ENCODE measurements around the gene ATE1.

Gene ATE1

DNA sequence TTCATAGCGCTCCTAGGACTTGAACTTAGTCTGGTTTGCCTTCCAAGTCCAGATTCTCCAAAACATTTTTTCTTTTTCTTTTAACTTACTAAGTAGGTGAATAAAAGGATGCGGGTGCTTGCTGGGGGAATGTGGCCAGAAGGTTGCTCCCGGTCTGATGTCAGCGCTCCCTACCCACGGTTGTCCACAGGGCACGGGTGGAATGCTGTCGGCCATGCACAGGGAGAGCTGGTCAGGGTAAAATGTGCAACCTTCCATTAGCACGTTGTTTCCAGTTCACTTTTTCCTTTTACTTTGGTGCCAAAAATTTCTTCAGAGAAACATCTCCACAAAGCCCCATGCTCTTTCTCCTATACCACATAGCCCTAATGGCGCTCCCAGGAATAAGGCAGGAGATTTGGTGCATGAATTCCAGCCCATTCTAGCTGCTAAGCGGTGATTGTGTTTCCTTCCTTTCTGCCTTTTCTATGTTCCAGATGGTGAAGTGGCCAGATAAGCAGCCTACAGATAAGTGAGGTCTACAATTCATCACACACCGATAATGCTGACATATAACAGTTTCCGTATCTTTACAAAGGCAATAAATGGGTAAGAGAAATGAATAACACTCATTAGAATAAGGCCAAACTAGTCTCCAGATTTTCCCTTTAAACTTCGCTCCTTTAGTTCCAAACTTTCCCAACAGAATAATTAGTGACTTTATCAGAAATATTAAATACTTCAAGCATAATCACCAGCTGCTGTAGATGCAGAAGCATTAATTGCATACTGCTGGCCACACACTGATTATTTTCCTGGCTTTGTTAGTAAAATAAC lies 191.3 kb downstream of the ATE1 start:
- Histone ChIP-seq H3K4me1 (ENCODE audit: control insufficient read depth, insufficient read depth, low read length) (peaks cover 13% of the 10 kb centered on the region), H3K36me3 (ENCODE audit: control insufficient read depth, insufficient read depth, low read length) (no peaks in the 10 kb centered on the region), H3K9ac (ENCODE audit: low read length) (no peak overlapping the region), H3K9me3 (ENCODE audit: control insufficient read depth, low read length) (no peaks in the 10 kb centered on the region), H3K4me3 (ENCODE audit: low read length) (no peak overlapping the region), H3K27me3 (ENCODE audit: control insufficient read depth, insufficient read depth, low read length) (peaks cover 7% of the 10 kb centered on the region)

DNA sequence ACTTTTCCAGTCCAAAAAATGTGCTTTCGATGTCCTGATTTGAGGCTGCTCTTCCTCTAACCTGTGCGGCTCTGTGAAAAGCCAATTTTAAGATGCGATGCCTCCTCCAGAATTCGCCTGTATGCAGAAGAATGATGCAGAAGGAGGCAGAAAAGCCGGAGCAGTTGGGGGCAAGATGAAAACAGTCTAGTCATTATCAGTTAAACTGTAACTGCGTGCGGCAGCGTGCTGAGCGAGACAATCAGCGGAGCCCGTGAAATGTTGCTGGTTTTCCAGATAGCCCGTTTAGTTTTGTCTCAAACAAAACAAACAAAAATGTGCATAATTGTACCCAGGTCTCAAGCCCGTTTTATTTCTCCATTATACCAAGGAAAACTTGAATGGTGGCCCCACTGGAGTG lies 192.6 kb downstream of the ATE1 start:
- H3K4me3 ChIP-seq (ENCODE audit: low read length), result no peak overlapping the region
- H3K9me3 ChIP-seq (ENCODE audit: control insufficient read depth, low read length), result no peaks in the 10 kb centered on the region
- H3K36me3 ChIP-seq (ENCODE audit: control insufficient read depth, insufficient read depth, low read length), result no peaks in the 10 kb centered on the region
- H3K4me1 ChIP-seq (ENCODE audit: control insufficient read depth, insufficient read depth, low read length), result peaks cover 13% of the 10 kb centered on the region
- no peak overlapping the region for H3K9ac ChIP-seq (ENCODE audit: low read length)
- H3K27me3 ChIP-seq (ENCODE audit: control insufficient read depth, insufficient read depth, low read length), result peaks cover 7% of the 10 kb centered on the region

- Histone ChIP-seq H3K9ac (ENCODE audit: low read length) (no peak overlapping the region), H3K36me3 (ENCODE audit: control insufficient read depth, insufficient read depth, low read length) (no peaks in the 10 kb centered on the region), H3K9me3 (ENCODE audit: control insufficient read depth, low read length) (no peaks in the 10 kb centered on the region), H3K4me3 (ENCODE audit: low read length) (no peak overlapping the region), H3K27me3 (ENCODE audit: control insufficient read depth, insufficient read depth, low read length) (peaks cover 7% of the 10 kb centered on the region), H3K4me1 (ENCODE audit: control insufficient read depth, insufficient read depth, low read length) (peaks cover 13% of the 10 kb centered on the region)
Measured at GRCh38 chr10:121734589-121735045, 193.2 kb downstream of the ATE1 start.

GRCh38 chr10:121732656-121733445 lies 195.0 kb downstream of the ATE1 start:
- no peak overlapping the region for H3K4me3 ChIP-seq (ENCODE audit: low read length)
- peaks cover 7% of the 10 kb centered on the region for H3K27me3 ChIP-seq (ENCODE audit: control insufficient read depth, insufficient read depth, low read length)
- H3K9me3 ChIP-seq (ENCODE audit: control insufficient read depth, low read length), result no peaks in the 10 kb centered on the region
- peaks cover 13% of the 10 kb centered on the region for H3K4me1 ChIP-seq (ENCODE audit: control insufficient read depth, insufficient read depth, low read length)
- H3K36me3 ChIP-seq (ENCODE audit: control insufficient read depth, insufficient read depth, low read length), result no peaks in the 10 kb centered on the region
- no peak overlapping the region for H3K9ac ChIP-seq (ENCODE audit: low read length)

GRCh38 chr10:121732172-121732571 lies 195.7 kb downstream of the ATE1 start:
- Histone ChIP-seq H3K9me3 (ENCODE audit: control insufficient read depth, low read length) (no peaks in the 10 kb centered on the region), H3K36me3 (ENCODE audit: control insufficient read depth, insufficient read depth, low read length) (no peaks in the 10 kb centered on the region), H3K9ac (ENCODE audit: low read length) (no peak overlapping the region), H3K27me3 (ENCODE audit: control insufficient read depth, insufficient read depth, low read length) (peaks cover 7% of the 10 kb centered on the region), H3K4me1 (ENCODE audit: control insufficient read depth, insufficient read depth, low read length) (peaks cover 13% of the 10 kb centered on the region), H3K4me3 (ENCODE audit: low read length) (no peak overlapping the region)

DNA sequence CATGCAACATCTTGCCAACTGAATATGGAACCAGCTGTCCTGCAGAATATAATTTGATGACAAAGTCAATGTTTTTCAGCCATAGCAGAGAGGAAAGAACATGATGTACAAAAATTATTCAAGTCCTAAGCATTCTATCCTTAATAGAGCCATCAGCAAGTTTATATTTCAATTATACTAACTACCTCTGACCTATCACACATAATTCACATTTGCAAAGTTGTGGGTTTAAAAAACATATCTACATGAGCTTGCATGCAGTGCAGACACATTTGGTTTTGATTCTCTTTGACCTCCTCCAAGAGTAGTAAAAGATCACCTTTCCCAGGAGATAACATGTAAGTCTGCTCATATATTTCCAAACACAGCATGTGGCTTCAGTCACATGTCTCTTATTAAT lies 203.5 kb downstream of the ATE1 start:
- Histone ChIP-seq H3K4me3 (ENCODE audit: low read length) (no peak overlapping the region), H3K27me3 (ENCODE audit: control insufficient read depth, insufficient read depth, low read length) (no peaks in the 10 kb centered on the region), H3K4me1 (ENCODE audit: control insufficient read depth, insufficient read depth, low read length) (no peaks in the 10 kb centered on the region), H3K9me3 (ENCODE audit: control insufficient read depth, low read length) (no peaks in the 10 kb centered on the region), H3K36me3 (ENCODE audit: control insufficient read depth, insufficient read depth, low read length) (no peaks in the 10 kb centered on the region), H3K9ac (ENCODE audit: low read length) (no peak overlapping the region)

GRCh38 chr10:121722665-121723064 lies 205.2 kb downstream of the ATE1 start:
- no peak overlapping the region for H3K4me3 ChIP-seq (ENCODE audit: low read length)
- no peaks in the 10 kb centered on the region for H3K27me3 ChIP-seq (ENCODE audit: control insufficient read depth, insufficient read depth, low read length)
- H3K9me3 ChIP-seq (ENCODE audit: control insufficient read depth, low read length), result no peaks in the 10 kb centered on the region
- H3K9ac ChIP-seq (ENCODE audit: low read length), result no peak overlapping the region
- no peaks in the 10 kb centered on the region for H3K36me3 ChIP-seq (ENCODE audit: control insufficient read depth, insufficient read depth, low read length)
- H3K4me1 ChIP-seq (ENCODE audit: control insufficient read depth, insufficient read depth, low read length), result no peaks in the 10 kb centered on the region

DNA sequence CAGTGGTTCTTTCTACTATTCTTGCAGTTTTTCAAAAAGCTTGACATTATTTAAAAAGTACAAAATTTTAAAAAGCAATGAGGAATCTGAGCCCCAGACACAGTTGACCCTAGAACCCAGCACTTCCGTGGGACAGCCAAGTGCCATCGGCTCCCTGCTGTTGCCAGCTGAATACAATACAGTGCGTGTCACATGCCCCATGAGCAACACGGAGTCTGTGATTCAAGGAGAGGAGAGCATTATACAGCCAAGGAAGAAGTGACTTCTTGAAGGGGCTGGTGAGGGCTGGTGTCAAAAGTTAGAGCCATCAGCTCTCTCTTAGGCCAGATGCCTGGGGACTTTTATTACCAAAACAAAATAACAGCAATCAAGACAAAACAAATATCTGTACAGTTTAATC lies 206.6 kb downstream of the ATE1 start:
- no peaks in the 10 kb centered on the region for H3K27me3 ChIP-seq (ENCODE audit: control insufficient read depth, insufficient read depth, low read length)
- H3K9ac ChIP-seq (ENCODE audit: low read length), result no peak overlapping the region
- no peaks in the 10 kb centered on the region for H3K36me3 ChIP-seq (ENCODE audit: control insufficient read depth, insufficient read depth, low read length)
- H3K4me1 ChIP-seq (ENCODE audit: control insufficient read depth, insufficient read depth, low read length), result no peaks in the 10 kb centered on the region
- H3K4me3 ChIP-seq (ENCODE audit: low read length), result no peak overlapping the region
- H3K9me3 ChIP-seq (ENCODE audit: control insufficient read depth, low read length), result no peaks in the 10 kb centered on the region

- H3K4me1 ChIP-seq (ENCODE audit: control insufficient read depth, insufficient read depth, low read length), result no peaks in the 10 kb centered on the region
- H3K36me3 ChIP-seq (ENCODE audit: control insufficient read depth, insufficient read depth, low read length), result no peaks in the 10 kb centered on the region
- H3K9me3 ChIP-seq (ENCODE audit: control insufficient read depth, low read length), result no peaks in the 10 kb centered on the region
- H3K9ac ChIP-seq (ENCODE audit: low read length), result no peak overlapping the region
- H3K27me3 ChIP-seq (ENCODE audit: control insufficient read depth, insufficient read depth, low read length), result no peaks in the 10 kb centered on the region
- H3K4me3 ChIP-seq (ENCODE audit: low read length), result no peak overlapping the region
Measured at GRCh38 chr10:121715969-121716368, 211.9 kb downstream of the ATE1 start.

- Histone ChIP-seq H3K36me3 (ENCODE audit: control insufficient read depth, insufficient read depth, low read length) (no peaks in the 10 kb centered on the region), H3K4me3 (ENCODE audit: low read length) (no peak overlapping the region), H3K9me3 (ENCODE audit: control insufficient read depth, low read length) (no peaks in the 10 kb centered on the region), H3K9ac (ENCODE audit: low read length) (no peak overlapping the region), H3K4me1 (ENCODE audit: control insufficient read depth, insufficient read depth, low read length) (no peaks in the 10 kb centered on the region), H3K27me3 (ENCODE audit: control insufficient read depth, insufficient read depth, low read length) (no peaks in the 10 kb centered on the region)
Measured at GRCh38 chr10:121715076-121715475, 212.8 kb downstream of the ATE1 start.

DNA sequence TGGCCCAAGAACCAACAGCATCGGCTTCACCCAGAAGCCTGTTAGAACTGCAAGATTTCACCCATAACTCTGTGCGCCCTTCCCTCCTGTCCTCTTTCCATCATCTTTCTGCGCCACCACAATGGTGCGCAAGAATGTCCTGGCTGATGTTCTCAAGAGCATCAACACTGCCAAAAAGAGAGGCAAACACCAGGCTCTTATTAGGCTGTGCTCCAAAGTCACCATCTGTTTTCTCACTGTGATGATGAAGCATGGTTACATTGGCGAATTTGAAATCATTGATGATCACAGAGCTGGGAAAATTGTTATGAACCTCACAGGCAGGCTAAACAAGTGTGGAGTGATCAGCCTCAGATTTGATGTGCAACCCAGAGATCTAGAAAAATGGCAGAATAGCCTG lies 214.3 kb downstream of the ATE1 start:
- Histone ChIP-seq H3K27me3 (ENCODE audit: control insufficient read depth, insufficient read depth, low read length) (no peaks in the 10 kb centered on the region), H3K9ac (ENCODE audit: low read length) (no peak overlapping the region), H3K4me3 (ENCODE audit: low read length) (no peak overlapping the region), H3K36me3 (ENCODE audit: control insufficient read depth, insufficient read depth, low read length) (no peaks in the 10 kb centered on the region), H3K4me1 (ENCODE audit: control insufficient read depth, insufficient read depth, low read length) (no peaks in the 10 kb centered on the region), H3K9me3 (ENCODE audit: control insufficient read depth, low read length) (no peaks in the 10 kb centered on the region)

DNA sequence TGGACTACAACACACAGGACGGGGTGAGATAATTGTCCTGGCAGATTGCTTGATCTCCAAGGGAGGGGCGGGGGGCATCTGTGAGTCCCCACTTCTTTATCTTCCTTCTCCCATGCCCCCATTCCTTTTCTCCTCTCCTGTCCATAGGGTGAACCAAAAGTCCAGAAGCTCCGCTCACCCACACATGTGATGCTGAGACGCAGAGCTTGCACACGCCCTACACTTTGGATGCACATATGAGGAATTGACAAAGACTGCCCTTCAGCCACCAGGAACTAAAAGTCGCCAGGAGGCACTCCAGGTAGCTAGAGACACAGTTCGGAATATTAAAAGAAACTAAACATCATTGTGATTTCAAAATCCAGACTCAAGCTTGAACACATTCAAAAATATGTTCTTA lies 216.9 kb downstream of the ATE1 start:
- Histone ChIP-seq H3K36me3 (ENCODE audit: control insufficient read depth, insufficient read depth, low read length) (no peaks in the 10 kb centered on the region), H3K9ac (ENCODE audit: low read length) (no peak overlapping the region), H3K4me3 (ENCODE audit: low read length) (no peak overlapping the region), H3K4me1 (ENCODE audit: control insufficient read depth, insufficient read depth, low read length) (no peaks in the 10 kb centered on the region), H3K27me3 (ENCODE audit: control insufficient read depth, insufficient read depth, low read length) (no peaks in the 10 kb centered on the region), H3K9me3 (ENCODE audit: control insufficient read depth, low read length) (no peaks in the 10 kb centered on the region)

All from mucosa of stomach (tissue), 1 donor.